Measurements from ENCODE around the gene MED25.
A peak's percentile ranks its signal among the peaks of the same experiment; 100 is the strongest.

The MED25 gene

DNA sequence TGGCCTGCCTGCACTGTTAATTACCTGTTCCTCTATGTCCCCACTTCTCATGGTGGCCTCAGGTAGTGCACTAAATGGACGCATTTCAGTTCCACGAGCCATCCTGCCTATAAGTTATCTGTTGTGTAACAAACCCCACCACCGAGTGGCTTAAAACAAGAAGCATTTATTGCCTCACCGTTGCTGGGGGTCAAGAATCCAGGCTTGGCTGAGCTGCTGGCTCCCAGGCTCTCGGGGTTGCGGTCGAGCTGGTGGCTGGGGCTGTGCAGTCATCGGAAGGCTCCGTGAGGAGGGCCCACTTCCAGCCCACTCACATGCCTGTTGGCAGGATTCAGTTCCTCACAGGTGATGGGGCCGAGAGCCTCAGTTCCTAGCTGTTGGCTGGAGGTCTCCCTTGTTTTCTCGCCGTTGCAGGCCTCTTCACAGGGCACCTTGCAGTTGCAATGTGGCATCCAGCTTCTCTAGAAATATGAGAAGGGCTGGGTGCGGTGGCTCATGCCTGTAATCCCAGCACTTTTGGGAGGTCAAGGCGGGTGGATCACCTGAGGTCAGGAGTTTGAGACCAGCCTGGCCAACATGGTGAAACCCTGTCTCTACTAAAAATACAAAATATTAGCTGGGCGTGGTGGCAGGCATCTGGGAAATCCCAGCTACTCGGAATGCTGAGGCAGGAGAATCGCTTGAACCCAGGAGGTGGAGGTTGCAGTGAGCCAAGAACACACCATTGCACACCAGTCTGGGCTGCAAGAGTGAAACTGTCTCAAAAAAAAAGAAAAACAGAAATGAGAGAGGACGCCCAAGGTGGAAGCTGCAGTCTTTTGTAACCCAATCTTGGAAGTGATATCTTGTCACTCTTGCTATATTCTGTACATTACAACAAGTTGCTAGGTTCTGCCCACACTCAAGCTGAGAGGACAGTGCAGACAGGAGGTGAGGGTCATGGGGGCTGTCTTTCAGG lies 26.3 kb downstream of the MED25 start:
- no peak for DNase-seq (ENCODE audit: low read depth)

DNA sequence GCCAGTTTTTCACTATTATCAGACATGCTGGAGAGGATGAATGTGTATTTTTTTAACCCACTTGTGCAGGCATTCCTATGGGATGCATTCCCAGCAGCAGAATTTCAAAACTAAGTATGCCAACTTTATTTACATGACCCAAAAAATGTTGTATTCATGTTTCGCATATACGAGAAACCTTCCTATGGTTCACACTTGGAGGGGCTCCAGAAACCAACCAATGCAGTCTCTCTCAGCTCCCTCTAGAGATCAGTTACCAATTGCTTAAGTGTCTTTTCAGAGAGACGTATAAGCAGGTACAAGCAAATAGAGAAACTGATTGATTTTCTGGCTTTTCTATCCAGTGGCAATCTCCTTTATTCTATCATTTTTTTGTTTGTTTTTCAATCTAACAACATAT lies 27.3 kb downstream of the MED25 start:
- no peak for DNase-seq (ENCODE audit: low read depth)

DNA sequence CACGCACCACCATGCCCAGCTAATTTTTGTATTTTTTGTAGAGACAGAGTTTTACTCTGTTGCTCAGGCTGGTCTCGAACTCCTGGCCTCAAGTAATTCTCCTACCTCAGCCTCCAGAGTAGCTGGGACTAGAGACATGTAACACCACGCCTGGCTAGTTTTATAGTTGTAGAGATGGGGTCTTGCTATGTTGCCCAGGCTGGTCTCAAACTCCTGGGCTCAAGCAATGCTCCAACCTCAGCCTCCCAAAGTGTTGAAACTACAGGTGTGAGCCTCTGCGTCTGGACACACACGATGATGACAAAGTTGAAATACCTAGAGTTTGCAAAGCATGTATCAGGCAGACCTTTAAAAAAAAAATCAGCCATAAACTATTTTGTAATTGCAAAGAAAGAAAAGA lies 28.3 kb downstream of the MED25 start:
- DNase-seq (ENCODE audit: low read depth), result no peak

DNA sequence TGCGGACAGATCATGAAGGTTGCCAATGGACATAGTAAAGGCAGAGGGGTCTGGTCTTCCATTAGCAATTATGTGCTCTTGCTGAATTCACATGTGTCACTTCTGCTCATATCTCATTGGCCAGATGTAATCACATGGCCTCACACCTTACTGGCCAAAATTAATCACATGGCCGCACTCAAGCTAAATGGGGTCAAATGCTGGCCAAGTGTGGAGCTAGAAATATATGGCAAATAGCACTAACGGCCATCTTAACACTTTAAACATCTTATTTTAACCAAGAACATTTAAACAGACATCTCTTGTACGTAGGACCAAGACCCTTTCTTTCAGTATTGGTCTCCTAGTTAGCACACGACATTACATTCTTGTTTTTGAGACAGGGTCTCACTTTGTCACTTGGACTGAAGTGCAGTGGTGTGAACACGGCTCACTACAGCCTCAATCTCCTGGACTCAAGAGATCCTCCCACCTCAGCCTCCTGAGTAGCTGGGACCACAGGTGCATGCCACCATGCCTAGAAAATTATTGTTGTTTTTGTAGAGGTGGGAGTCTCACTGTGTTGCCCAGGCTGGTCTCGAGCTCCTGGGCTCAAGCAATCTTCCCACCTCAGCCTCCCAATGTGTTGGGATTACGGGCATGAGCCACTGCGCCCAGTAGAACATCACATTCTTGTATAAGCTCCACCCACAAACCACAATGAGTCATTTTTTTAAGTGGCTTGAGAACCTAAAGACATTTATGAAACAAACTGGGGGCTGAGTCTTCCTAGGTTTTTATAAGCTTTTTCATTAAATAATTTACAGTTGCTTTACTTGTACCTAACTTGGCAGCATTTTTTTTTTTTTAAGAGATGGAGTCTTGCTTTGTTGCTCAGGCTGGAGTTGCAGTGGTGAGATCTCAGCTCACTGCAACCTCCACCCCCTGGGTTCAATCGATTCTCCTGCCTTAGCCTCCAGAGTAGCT lies 29.9 kb downstream of the MED25 start:
- DNase-seq (ENCODE audit: low read depth), result peak; percentile 82

DNA sequence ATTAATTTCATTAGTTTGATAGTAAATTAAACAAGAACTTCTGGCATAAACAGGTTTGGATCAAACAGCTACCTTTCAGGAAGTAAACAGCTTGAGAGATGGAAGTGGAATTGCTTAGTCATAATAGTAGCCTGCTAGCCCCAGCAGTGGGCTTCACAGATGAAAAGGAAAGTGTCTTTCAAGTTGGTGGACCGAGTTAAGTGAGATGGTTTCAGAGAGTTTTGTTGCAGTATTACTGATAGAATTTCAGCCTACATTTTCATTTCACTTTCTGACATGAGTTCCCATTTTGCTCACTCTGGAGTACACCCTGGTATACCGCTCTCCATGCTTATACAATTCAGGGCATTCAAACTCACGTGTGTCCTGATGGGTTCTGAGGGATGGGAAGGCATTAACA lies 30.8 kb downstream of the MED25 start:
- no peak for DNase-seq (ENCODE audit: low read depth)

DNA sequence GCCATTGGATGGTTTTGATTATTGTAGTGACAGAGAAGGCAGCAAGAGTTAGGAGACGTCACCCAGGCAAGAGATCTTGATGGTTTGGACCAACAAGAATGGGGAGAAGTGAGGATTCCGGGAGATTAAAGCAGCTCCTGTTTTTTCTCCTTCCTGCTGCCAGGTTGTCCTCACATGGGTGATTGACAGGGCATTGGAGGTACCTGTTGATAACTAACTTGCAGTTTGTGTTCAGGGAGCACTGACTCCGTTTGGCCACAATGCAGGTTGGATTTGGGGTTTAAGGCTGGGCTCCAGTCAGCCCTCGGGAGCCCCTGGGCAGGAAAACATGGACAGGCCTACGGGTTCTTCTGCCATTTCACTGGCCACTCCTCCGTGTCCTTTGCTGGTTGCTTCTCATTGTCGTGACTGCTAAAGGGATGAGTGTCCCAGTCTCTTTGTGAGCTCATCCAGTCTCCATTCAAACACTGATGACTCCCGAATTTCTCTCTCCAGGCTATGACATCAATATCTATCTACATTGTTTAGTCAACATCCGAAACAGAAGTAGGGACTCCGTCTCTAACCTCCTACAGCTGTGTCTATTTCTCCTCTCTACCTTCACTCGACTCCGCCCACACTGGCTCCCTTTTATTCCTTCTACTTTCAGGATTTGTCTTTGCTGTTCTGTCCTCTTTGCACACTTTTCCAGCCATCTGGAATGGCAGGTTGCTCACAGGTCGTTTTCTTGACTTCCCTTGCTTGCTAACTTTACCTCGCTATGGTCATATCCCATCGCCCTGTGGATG lies 31.5 kb downstream of the MED25 start:
- DNase-seq (ENCODE audit: low read depth), result no peak

DNA sequence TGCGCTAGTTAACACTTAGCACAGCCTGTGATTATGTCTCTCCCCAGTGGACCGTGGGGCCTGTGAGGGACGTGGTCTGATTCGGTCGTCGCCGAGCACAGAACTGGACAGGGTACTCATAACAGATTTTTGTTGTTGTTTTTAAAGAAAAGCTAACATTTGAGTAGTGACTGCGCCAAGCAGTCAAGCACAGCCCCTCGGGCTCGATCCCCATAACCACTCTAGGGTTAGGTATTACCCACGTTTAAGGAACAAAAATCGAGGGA lies 32.1 kb downstream of the MED25 start:
- DNase-seq (ENCODE audit: low read depth), result no peak

DNA sequence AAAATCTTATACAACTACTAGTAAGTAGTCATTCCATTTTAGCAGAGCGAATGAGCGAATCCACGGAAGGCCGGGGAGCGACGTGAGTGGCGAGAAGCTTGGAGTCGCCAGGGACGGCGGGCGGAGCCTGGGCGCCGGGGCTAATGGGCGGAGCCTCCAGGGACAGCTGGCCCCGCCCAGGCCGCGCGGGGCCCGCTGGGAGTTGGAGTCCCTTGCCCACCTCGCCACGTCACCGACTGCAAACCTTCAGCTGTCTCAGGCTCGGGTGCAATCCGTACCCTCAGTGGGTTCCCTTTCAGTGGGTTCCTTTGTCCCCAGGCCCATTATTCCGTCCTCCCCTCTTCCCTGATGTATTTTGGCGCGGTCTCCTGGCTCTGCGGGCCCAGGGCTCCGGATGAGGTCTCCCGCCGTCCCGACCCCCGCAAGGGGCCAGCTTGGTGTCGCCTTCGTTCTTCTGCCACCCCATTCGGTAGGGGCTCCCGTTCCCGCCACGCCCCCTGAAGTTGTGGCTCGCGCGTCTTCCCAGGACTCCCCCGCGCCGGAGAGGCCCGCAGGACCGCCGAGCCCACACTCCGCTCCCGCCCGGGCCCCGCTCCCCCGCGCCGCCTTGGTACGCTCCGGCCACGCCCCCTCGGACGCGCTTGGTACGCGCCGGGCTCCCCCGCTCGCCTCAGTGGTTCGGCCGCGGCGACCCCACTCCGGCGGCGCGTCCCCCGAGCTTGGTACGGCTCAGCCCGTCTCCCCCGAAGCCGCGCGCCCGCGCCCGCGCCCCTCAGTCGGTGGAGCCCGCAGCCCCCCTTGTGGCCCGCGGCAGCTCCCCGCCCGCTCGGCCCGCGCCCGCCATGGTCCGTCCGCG lies 32.6 kb downstream of the MED25 start, which contains the start of gene PTOV1:
PTOV1 (plus strand) TSS at position 673 of the 856 bp plus-strand sequence.
- DNase-seq (ENCODE audit: low read depth), result peak; percentile 70

DNA sequence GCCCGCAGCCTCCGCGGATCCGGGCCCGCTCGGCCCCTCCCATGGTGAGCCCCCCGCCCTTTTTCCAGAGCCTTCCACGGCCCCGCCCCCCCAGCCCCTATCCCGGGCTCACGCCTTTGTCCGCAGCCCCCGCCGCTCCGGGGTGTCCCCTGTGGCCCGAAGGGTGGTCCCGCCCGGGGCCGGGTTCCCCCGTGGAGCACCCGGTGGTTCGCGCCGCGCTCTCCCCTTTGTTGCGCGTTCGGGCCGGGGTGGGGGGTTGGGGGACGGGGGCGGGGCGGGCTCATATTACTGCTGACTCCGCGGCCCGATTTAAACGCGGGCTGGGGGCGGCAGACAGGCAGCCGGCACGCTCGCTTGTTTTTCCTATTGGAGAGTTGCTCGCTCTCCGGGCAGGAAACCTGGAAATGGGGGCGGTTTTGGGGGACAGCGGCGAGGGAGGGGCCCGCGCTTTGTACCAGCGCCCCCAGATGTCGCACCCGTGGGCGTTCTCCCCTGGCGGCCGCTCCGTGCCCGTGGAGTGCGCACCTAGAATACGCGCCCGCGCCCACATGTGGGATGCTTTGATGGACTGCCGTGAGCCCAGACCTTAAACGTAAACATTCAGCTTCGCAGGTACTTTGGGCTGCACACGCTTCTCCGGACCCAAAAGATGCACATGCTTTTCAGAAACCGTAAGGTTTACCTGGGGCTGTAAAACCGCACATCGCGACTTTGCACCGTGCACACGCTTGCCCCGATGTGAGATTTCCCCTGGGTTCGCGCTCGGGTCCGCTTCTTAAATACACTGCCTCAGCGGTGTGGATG lies 33.6 kb downstream of the MED25 start:
- DNase-seq (ENCODE audit: low read depth), result no peak

DNA sequence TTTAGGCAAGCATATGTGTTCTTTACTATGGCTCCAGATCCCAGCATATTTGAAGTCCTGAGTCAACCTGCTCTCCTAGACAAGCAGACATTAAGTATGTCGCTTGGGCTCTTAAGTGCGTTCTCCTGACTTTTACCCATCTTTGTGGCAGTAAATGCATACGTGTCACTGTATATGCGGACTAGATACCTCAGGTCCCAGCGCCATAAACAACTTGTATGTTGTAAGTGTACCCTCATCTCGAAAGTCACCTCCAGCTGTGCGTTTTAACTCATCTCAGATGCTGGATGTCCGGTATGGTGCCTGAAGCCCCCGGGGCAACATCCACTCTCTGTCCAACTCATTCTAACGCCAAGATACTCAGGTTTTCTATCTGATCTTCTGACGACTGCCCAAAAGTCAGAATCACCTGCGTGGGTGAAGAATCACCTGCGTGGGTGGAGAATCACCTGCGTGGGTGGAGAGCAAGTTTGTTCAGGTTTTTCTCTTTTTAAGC lies 34.6 kb downstream of the MED25 start:
- no peak for DNase-seq (ENCODE audit: low read depth)

DNA sequence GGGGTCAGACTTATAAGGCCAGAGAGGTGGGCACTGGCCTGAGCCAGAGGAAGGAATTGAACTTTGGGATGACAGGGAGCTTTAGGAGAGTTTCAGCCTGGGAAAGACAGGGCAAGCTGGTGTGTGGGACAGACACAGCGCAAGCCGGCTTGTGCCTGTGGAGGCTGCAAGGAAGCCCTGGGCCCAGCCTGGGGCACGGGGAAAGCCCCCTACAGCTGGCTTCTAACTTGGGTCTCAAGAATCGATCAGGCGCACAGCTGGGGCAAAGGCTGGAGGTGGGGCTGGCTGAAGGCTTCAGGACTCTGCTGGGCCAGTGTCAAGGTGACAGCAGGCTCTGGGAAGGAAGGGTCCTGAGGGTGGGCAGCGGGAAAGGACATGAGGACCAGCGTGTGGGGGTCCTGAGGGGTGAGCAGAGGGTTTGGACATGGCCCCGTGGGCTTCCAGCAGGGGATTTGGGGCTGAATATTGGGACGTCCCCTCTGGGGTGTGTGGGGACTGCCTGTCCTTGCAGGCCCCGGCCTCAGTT lies 35.8 kb downstream of the MED25 start:
- DNase-seq (ENCODE audit: low read depth), result no peak

DNA sequence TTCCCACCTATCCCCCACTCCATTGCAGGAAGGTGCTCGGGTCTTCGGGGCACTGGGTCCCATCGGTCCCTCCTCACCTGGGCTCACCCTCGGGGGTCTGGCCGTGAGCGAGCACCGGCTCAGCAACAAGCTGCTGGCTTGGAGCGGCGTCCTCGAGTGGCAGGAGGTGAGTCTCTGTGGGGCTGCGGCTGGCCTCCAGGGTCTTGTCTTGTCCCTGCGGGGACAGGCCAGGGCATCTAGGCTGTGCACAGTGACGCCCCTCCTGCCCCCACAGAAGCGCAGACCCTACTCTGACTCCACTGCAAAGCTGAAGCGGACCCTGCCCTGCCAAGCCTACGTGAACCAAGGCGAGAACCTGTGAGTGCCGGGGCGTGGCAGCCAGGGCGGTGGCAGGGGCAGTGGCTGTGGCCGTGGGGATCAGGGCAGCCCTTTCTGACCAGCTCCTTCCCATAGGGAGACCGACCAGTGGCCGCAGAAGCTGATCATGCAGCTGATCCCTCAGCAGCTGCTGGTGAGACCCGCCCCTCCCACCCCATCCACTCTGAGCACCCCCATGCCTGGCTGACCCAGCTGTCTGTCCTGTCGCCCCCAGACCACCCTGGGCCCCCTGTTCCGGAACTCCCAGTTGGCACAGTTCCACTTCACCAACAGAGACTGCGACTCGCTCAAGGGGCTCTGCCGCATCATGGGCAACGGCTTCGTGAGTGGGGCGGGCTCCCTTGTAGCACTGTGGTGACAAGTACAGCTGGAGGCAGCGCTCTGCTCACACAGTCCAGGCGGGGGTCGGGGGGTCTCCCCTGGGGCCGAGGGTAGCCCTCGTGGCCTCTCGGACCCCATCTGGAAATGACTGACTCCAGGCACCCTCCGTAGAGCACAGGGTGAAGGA lies 36.5 kb downstream of the MED25 start:
- DNase-seq (ENCODE audit: low read depth), result no peak

DNA sequence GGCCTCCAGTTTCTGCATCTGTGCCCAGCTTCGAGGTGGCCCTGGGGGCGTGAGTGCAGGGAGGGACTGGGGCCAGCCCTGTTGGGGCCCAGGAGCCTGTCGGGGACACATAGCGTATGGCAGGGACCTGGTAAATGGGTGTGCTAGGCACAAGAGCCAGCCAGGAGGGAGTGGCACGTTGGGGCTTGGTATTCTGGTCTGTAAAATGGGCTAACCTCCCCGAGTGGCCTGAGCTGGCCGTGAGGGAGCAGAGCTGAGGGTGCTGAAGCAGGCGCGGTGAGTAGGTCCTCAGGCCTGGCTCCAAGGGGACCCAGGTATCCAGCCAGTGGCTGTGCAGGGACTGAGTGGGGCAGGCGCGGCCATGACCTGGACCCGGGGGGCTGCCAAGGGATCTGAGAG lies 37.2 kb downstream of the MED25 start:
- DNase-seq (ENCODE audit: low read depth), result no peak

DNA sequence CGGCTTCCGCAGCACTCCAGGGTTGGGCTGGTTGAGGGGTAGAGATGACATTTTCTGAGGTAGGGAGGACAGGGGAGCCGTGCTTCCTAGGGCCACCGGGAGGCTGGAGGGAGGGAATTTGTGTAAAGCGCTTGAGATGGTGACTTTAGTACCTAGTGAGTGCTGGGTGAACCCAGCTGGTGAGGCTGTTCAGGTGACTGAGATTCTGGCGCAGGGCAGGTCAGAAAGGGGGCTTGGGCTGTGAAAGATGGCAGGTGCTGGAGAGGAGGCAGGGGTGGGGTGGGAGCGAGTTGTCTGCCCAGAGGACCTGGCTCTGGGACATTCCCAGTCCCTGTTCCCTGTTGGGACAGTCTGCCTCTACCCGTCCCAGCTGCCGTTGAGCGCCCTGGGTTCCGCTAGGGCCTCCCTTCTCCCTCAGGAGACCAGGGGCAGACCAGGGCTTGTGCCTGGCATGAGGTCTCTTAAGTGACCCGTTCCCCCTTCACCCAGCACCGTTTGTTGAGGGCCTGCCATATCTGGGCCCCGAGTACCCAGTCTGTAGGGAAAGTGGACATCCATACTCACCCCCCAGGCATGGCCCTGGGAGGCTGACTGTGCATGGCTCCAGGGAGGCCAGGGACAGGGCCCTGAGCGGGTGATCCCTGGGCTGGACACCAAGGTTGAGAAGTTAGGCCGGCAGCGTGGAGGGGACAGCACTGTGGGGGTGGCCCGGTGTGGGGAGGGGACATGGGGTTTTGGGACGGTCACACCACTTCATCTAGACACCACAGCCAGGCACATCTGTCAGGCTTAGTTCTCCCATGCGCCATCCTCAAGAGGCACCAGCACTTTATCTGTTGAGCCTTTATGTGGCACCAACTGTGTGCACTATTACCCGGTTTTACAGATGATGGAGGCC lies 37.8 kb downstream of the MED25 start:
- no peak for DNase-seq (ENCODE audit: low read depth)

DNA sequence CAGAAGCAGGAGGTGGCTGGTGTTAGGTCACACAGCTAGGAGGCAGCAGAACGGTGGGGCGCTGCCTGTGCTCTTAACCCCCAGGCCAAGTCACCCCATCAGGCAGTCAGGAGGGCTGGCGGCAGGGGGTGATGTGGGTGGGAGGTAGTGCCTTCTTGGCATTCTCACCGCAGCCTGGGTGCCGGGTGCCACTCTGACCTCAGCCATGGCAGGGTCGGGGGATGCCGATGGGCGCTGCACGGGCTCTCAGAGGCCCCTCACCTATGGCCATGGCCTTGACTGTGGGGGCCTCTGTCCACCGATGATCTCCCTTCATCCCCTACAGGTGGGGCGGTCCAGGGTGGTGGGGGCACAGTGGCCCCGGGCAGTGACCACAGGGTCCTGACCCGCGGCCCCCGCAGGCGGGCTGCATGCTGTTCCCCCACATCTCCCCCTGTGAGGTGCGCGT lies 38.5 kb downstream of the MED25 start:
- DNase-seq (ENCODE audit: low read depth), result no peak

DNA sequence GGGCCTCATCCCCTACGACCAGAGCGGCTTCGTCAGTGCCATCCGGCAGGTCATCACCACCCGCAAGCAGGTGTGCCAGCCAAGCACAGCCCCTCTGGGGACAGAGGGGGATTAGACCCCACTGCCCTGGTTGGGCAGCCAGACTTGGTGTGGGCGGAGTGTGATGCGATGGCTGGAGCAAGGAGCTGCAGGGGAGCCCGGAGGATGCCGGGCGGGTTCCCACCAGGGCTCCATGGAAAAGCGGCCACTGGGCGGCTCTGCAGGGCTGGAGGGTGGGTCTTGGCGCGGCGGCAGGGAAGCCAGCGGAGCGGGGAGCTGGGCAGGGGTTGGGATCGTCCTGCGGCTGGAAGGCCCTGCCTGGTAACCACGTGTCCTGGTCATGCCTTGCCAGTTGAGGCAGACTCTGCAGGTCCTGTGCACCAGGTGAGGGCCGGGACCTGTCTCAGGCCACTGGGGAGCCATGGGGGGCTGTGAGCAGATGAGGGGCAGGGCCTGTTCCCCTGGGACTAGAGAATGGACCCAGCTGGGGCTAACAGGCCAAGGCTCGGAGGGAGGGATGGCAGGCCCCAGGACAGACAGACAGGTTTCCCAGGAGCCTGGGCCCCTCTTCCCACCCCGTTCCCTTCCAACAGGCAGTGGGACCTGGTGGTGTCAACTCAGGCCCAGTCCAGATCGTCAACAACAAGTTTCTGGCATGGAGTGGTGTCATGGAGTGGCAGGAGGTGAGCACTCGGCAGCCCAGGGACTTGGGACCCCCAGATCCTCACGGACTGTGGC lies 39.2 kb downstream of the MED25 start:
- DNase-seq (ENCODE audit: low read depth), result no peak

DNA sequence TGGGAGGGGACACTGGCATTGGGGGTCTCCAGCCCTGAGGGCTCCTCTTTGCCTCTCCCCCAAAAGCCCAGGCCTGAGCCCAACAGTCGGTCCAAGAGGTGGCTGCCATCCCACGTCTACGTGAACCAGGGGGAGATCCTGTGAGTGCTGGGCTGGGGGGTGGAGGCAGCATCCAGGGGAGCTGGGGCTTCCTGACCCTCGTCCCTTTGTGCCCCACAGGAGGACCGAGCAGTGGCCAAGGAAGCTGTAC lies 39.7 kb downstream of the MED25 start:
- no peak for DNase-seq (ENCODE audit: low read depth)

Measured in non-pigmented ciliary epithelial cell (primary cell).